Prostate gland (tissue), 2 donors: ENCODE results near the gene RAVER1. TPM values are rescaled to one million over a fixed set of nuclear protein-coding genes. Genes with fewer than 3 reads are reported as not detected.
"Not testable (repeated sequence)": the region's sequence is repeated elsewhere in the genome, so short reads cannot be mapped to it uniquely, and the experiment has no call there.

ENCODE experiments used
- DNase-seq: peaks from one replicate; pipeline ENCODE4 v3.0.0-alpha.2; 2019; ENCODE audit warnings: low spot score
- H3K27ac ChIP-seq, 2 donors: fragments of 200-600 bp; sonication (generic); 2 replicates each; pipeline ENCODE4 v1.5.1; 2017 to 2019
- H3K27me3 ChIP-seq: fragments of 200-600 bp; sonication (generic); replicated peaks from 2 replicates; pipeline ENCODE4 v1.5.1; 2019; ENCODE audit not compliant: insufficient read depth
- H3K36me3 ChIP-seq, 2 donors: fragments of 200-600 bp; sonication (generic); 1 replicate in 1 of 2; 2 replicates in 1 of 2; pipeline versions ENCODE4 v1.5.1 to v1.8.1; 2017 to 2019
- H3K4me1 ChIP-seq: fragments of 200-600 bp; sonication (generic); replicated peaks from 2 replicates; pipeline ENCODE4 v1.5.1; 2019
- H3K4me3 ChIP-seq, 2 donors: fragments of 200-600 bp; sonication (generic); 2 replicates each; pipeline ENCODE4 v1.5.1; 2017 to 2019
- H3K9me3 ChIP-seq: fragments of 200-600 bp; sonication (generic); 2 replicates; pipeline ENCODE4 v1.5.1; 2017
- CTCF ChIP-seq, 4 experiments: fragments of 200-600 bp in 2 of 4; fragments of 450-650 bp in 2 of 4; sonication (generic) in 2 of 4; IDR thresholded peaks; 1 replicate in 3 of 4; 2 replicates in 1 of 4; pipeline ENCODE4 v1.5.1; 2016 to 2019; ENCODE audit warnings: antibody characterized with exemption in 4 of 4, mild to moderate bottlenecking in 2 of 4, moderate library complexity in 2 of 4
- POLR2A ChIP-seq: fragments of 450-650 bp; IDR thresholded peaks from one replicate; pipeline ENCODE4 v1.6.1; 2016; ENCODE audit warnings: antibody characterized with exemption, mild to moderate bottlenecking
- POLR2AphosphoS5 ChIP-seq: sonication (generic); formaldehyde crosslinking; IDR thresholded peaks from one replicate; pipeline ENCODE4 v1.6.1; 2017; ENCODE audit warnings: antibody characterized with exemption
- WGBS: methylation state at CpG from one replicate; pipeline ENCODE4 v1.1.5; 2018; 5-methylcytosine and 5-hydroxymethylcytosine counted together
- intact Hi-C: fragments of 100-400 bp; cut with DNase I; formaldehyde crosslinking; loops from one replicate; pipeline ENCODE4 v1.14.2; 2022
- total RNA-seq, 2 donors: library from RNA; depleted of rRNA; stranded (reverse); fragments of >200 nt; gene quantifications; one replicate each; pipeline ENCODE4 v1.1.0, GENCODE V29; 2016

The RAVER1 gene
- total RNA-seq, 2 donors from 2014 or later = 50.2 to 53.2 TPM

- Histone ChIP-seq H3K36me3 (no peaks in the 10 kb centered on the region), H3K4me3 (no peak overlapping the region), H3K4me1 (no peaks in the 10 kb centered on the region), H3K27me3 (no peaks in the 10 kb centered on the region), H3K27ac (no peak overlapping the region), H3K9me3 (no peaks in the 10 kb centered on the region)
- no peak for TF ChIP-seq POLR2AphosphoS5
- TF ChIP-seq POLR2A = no peak
- no peak for TF ChIP-seq CTCF (IDR thresholded peaks at IDR 0.05)
- no peak for DNase-seq
- intact Hi-C loops = no loop called here
- 43% methylated on average over 10 of the region's 10 CpGs for WGBS
Measured at GRCh38 chr19:10344780-10345179, 11.5 kb upstream of the RAVER1 start.

GRCh38 chr19:10343495-10343894 lies 10.2 kb upstream of the RAVER1 start:
- TF ChIP-seq POLR2A (no peak), POLR2AphosphoS5 (no peak), CTCF (IDR thresholded peaks at IDR 0.05) (no peak)
- H3K27ac ChIP-seq = no peak overlapping the region
- no peak for DNase-seq
- H3K4me1 ChIP-seq = no peaks in the 10 kb centered on the region
- no peaks in the 10 kb centered on the region for H3K27me3 ChIP-seq
- H3K4me3 ChIP-seq = no peak overlapping the region
- WGBS = 92% methylated on average over 2 of the region's 2 CpGs
- intact Hi-C loops = no loop called here
- no peaks in the 10 kb centered on the region for H3K36me3 ChIP-seq
- no peaks in the 10 kb centered on the region for H3K9me3 ChIP-seq

GRCh38 chr19:10339977-10340376 lies 6.6 kb upstream of the RAVER1 start:
- TF ChIP-seq POLR2A (no peak), CTCF (IDR thresholded peaks at IDR 0.05) (no peak), POLR2AphosphoS5 (no peak)
- no peaks in the 10 kb centered on the region for H3K36me3 ChIP-seq
- H3K4me3 ChIP-seq = no peak overlapping the region
- no peak for DNase-seq
- no peaks in the 10 kb centered on the region for H3K9me3 ChIP-seq
- no peak overlapping the region for H3K27ac ChIP-seq
- no peaks in the 10 kb centered on the region for H3K27me3 ChIP-seq
- 89% methylated on average over 5 of the region's 5 CpGs for WGBS
- intact Hi-C loops = no loop called here
- H3K4me1 ChIP-seq = peaks cover 2% of the 10 kb centered on the region

- DNase-seq = no peak
- TF ChIP-seq POLR2A = no peak
- no peak for TF ChIP-seq POLR2AphosphoS5
- TF ChIP-seq CTCF (IDR thresholded peaks at IDR 0.05) = no peak
- intact Hi-C loops = no loop called here
Measured at GRCh38 chr19:10339380-10339960, 6.1 kb upstream of the RAVER1 start, which contains the start of gene ICAM3. TSS of gene ICAM3 (minus strand) at chr19:10339624. CDS start at chr19:10339614, 10 bp downstream.

GRCh38 chr19:10338940-10339339 lies 5.6 kb upstream of the RAVER1 start:
- TF ChIP-seq POLR2A (no peak), CTCF (IDR thresholded peaks at IDR 0.05) (no peak), POLR2AphosphoS5 (no peak)
- H3K27ac ChIP-seq = no peak overlapping the region
- H3K9me3 ChIP-seq = no peaks in the 10 kb centered on the region
- intact Hi-C loops = no loop called here
- H3K27me3 ChIP-seq = no peaks in the 10 kb centered on the region
- H3K36me3 ChIP-seq = no peaks in the 10 kb centered on the region
- 82% methylated on average over 6 of the region's 6 CpGs for WGBS
- DNase-seq = no peak
- H3K4me3 ChIP-seq = no peak overlapping the region
- H3K4me1 ChIP-seq = peaks cover 2% of the 10 kb centered on the region

More at GRCh38 chr19:10339380-10339960, 6.1 kb upstream of the RAVER1 start, which contains the start of gene ICAM3:
- H3K27me3 ChIP-seq = no peaks in the 10 kb centered on the region
- 69% methylated on average over 14 of the region's 14 CpGs for WGBS
- no peak within 1 kb of the TSS for H3K4me3 ChIP-seq
- H3K4me1 ChIP-seq = peaks cover 2% of the 10 kb centered on the region
- no peaks in the 10 kb centered on the region for H3K9me3 ChIP-seq
- H3K36me3 ChIP-seq = no peaks in the 10 kb centered on the region
- H3K27ac ChIP-seq = no peak within 1 kb of the TSS

- H3K36me3 ChIP-seq, H3K4me3 ChIP-seq, intact Hi-C loops, H3K27ac ChIP-seq, H3K9me3 ChIP-seq, DNase-seq, H3K27me3 ChIP-seq: not testable (repeated sequence)
- 94% methylated on average over 9 of the region's 9 CpGs for WGBS
- H3K4me1 ChIP-seq = peaks cover 13% of the 10 kb centered on the region
Measured at GRCh38 chr19:10336725-10337124, 3.4 kb upstream of the RAVER1 start.
